ENCODE measurements around the gene ZNF532.

Gene ZNF532

GRCh38 chr18:59011786-59012185 lies 147.1 kb downstream of the ZNF532 start:
- Histone ChIP-seq H3K27ac (no peak overlapping the region), H3K4me3 (no peak overlapping the region)
- no peak for DNase-seq (ENCODE audit: low spot score)
- no peak for TF ChIP-seq CTCF (IDR thresholded peaks at IDR 0.05)

DNA sequence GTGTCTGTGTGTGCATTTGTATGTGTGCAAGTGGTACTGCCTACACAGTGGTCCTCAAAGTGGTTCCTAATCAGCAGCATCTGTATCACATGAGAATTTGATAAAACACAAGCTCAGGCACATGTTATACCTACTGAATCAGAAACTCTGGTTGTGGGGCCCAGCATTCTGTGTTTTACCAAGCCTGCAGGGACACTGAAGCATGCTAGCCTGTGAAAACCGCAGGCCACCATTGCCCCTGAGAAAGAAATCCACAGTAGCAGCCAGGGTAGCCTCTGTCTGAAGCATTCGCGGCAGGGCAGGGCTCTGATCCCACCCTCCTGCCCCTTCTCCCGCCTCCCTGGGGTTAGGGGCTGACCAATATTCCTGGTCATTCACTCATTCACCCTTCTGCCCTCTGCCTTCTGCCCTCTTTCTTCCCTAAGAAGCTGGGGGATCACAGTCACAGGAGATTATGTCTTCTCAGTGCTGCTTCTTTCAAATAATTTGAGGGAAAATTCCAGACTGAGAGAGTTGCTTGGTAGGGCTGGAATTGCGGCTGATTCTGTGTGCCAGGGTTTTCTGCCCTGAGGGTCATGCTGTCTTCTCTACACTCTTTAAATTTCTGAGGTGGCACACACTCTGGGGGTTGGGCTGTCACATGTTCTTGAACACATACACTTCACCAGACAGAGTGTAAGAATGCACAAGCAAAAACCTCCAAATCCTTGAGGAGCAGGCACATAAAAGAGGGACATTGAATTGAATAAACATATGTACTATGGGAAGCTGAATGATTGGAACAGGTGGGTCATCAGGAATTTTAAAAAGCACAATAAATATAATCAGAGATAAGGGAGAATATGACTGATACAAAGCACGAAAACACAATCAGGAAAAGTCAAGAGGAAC lies 148.4 kb downstream of the ZNF532 start:
- no peak for DNase-seq (ENCODE audit: low spot score)
- no peak for TF ChIP-seq CTCF (IDR thresholded peaks at IDR 0.05)
- Histone ChIP-seq H3K27ac (peak overlapping the region in 1 of 2 donors; percentile 16), H3K4me3 (no peak overlapping the region)

DNA sequence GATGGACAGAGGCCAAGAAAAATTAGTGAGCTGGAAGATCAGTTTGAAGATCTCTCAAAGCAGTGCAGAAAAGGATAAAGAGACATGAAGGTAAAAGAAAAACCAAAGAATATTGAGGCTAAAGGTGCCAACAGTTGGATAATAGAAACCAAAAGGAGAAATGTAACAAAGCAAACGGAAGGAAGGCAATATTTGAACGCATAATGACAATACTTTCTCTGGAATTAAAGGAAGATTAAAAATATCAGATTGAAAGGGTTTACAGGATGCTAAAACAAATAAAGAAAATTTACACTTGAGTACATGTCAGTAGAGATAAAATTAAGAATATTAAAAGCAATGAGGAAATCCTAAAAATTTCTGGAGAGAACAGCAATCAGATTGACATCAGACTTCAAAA lies 149.1 kb downstream of the ZNF532 start:
- TF ChIP-seq CTCF (IDR thresholded peaks at IDR 0.05): no peak
- DNase-seq (ENCODE audit: low spot score): no peak
- Histone ChIP-seq H3K4me3 (no peak overlapping the region), H3K27ac (no peak overlapping the region)

GRCh38 chr18:59015531-59016152 lies 151.0 kb downstream of the ZNF532 start:
- H3K4me3 ChIP-seq: no peak overlapping the region
- no peak for TF ChIP-seq CTCF (IDR thresholded peaks at IDR 0.05)
- no peak for DNase-seq (ENCODE audit: low spot score)
- no peak overlapping the region for H3K27ac ChIP-seq

DNA sequence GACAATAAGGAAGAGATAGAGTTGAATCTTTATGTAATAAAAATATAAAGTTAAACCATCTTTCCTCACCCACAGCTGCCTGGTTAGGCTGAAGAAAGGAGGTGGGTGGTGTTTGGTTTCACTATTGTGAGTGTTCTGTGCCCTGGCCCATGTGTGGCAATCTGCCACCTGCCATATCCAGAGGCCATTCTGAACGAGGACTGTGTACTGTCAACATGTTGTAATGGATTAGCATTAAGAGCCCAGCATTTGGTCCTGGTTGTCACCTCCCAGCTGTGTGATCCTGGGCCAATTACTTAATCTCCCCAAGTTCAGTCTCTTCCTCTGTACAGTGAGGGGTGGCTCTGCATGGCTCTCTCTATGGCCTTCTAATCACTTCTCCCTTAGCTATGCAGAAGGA lies 156.8 kb downstream of the ZNF532 start:
- peak overlapping the region; percentile 88 to 92 for H3K27ac ChIP-seq
- TF ChIP-seq CTCF (IDR thresholded peaks at IDR 0.05): no peak
- H3K4me3 ChIP-seq: no peak overlapping the region
- no peak for DNase-seq (ENCODE audit: low spot score)

- Histone ChIP-seq H3K27ac (peak overlapping the region; percentile 88 to 92), H3K4me3 (no peak overlapping the region)
- no peak for TF ChIP-seq CTCF (IDR thresholded peaks at IDR 0.05)
- DNase-seq (ENCODE audit: low spot score): no peak
Observed at GRCh38 chr18:59022167-59022945, 157.7 kb downstream of the ZNF532 start.

Data from coronary artery (tissue), 2 donors.